GM12878 (cell line): Measurements from ENCODE around the gene ENPP1. TPM values are rescaled to one million over a fixed set of nuclear protein-coding genes. Genes with fewer than 3 reads are reported as not detected.

Experiments
- ATAC-seq: fragments of 200-7000 bp; cut with Tn5 transposase; 3 replicates; pipeline ENCODE4 v1.9.1; 2020; ENCODE audit warnings: mild to moderate bottlenecking, moderate library complexity
- BruUV-seq: library from RNA; stranded (reverse); fragments of 400-500 nt; replicated peaks from 2 replicates; lab custom pipeline; 2021; lab: Mats Ljungman, UMichigan
- CTCF ChIA-PET: fragments of 300-600 bp; sonication (Branson Sonifier 250); formaldehyde crosslinking; extraction: SDS; loops from one replicate; lab custom pipeline; 2021; ENCODE audit warnings: inconsistent platforms; lab: Yijun Ruan, JAX
- POLR2A ChIA-PET: fragments of 350-600 bp; formaldehyde crosslinking; extraction: SDS; loops from one replicate; lab custom pipeline; 2021; ENCODE audit warnings: inconsistent platforms; lab: Charles Lee
- RAD21 ChIA-PET: fragments of 300-600 bp; sonication (Branson Sonifier 250); formaldehyde crosslinking; loops from one replicate; lab custom pipeline; 2023; ENCODE audit warnings: antibody characterized with exemption; ENCODE audit not compliant: unreplicated experiment; lab: Charles Lee
- SMC1A ChIA-PET: fragments of 300-600 bp; sonication (Branson Sonifier 250); formaldehyde crosslinking; loops from one replicate; lab custom pipeline; 2023; ENCODE audit not compliant: unreplicated experiment, uncharacterized antibody; lab: Charles Lee
- DNase-seq: peaks from one replicate; pipeline ENCODE4 v3.0.0-alpha.2; 2011; ENCODE audit warnings: low read depth, low spot score
- FAIRE-seq: peaks from 3 replicates; lab custom pipeline; 2011; peaks lifted over from hg19 to GRCh38; lab: Jason Lieb, UNC
- H2AFZ ChIP-seq: 2 replicates; pipeline ENCODE4 v1.6.0; 2011; ENCODE audit warnings: low read depth, low read length, control low read depth; ENCODE audit not compliant: control insufficient read depth
- H3K27ac ChIP-seq: 2 replicates; pipeline ENCODE4 v1.5.1; 2011; ENCODE audit warnings: control low read depth; ENCODE audit not compliant: control insufficient read depth, insufficient read depth
- H3K27me3 ChIP-seq, 2 experiments: replicated peaks in 1 of 2; 2 replicates each; pipeline versions ENCODE4 v1.6.0 to v1.6.1; 2011; ENCODE audit warnings: low read length in 1 of 2; ENCODE audit not compliant: control insufficient read depth in 2 of 2, insufficient read depth in 2 of 2
- H3K36me3 ChIP-seq, 2 experiments: 2 replicates each; pipeline ENCODE4 v1.5.1; 2011; ENCODE audit warnings: low read length in 1 of 2; ENCODE audit not compliant: control insufficient read depth in 2 of 2, insufficient read depth in 2 of 2
- H3K4me1 ChIP-seq: 2 replicates; pipeline ENCODE4 v1.6.1; 2011; ENCODE audit warnings: mild to moderate bottlenecking, low read length, moderate library complexity, mixed read lengths; ENCODE audit not compliant: control insufficient read depth, insufficient read depth
- H3K4me2 ChIP-seq: 2 replicates; pipeline ENCODE4 v1.6.0; 2011; ENCODE audit warnings: control low read depth; ENCODE audit not compliant: control insufficient read depth, insufficient read depth
- H3K4me3 ChIP-seq: fragments of 200-600 bp; sonication (generic); 2 replicates; pipeline ENCODE4 v1.5.1; 2016
- H3K79me2 ChIP-seq: 2 replicates; pipeline ENCODE4 v1.6.0; 2011; ENCODE audit warnings: low read length; ENCODE audit not compliant: control insufficient read depth, insufficient read depth
- H3K9ac ChIP-seq: 2 replicates; pipeline ENCODE4 v1.8.0; 2011; ENCODE audit warnings: low read length, control low read depth, mixed read lengths; ENCODE audit not compliant: control insufficient read depth, insufficient read depth
- H3K9me3 ChIP-seq: replicated peaks from 3 replicates; pipeline ENCODE4 v1.5.1; 2011; ENCODE audit warnings: mild to moderate bottlenecking, low read length; ENCODE audit not compliant: control insufficient read depth, insufficient read depth
- H4K20me1 ChIP-seq: 2 replicates; pipeline ENCODE4 v1.6.0; 2011; ENCODE audit not compliant: control insufficient read depth, insufficient read depth
- ELK1 ChIP-seq: IDR thresholded peaks from 2 replicates; pipeline ENCODE4 v1.6.1; 2012; ENCODE audit warnings: low read depth, low read length, improper control_type of control experiment
- MAX ChIP-seq: IDR thresholded peaks from 2 replicates; pipeline ENCODE4 v1.6.1; 2012; ENCODE audit warnings: low read depth, low read length, improper control_type of control experiment
- PKNOX1 ChIP-seq: fragments of 450-650 bp; IDR thresholded peaks from 2 replicates; pipeline ENCODE4 v1.6.1; 2016; ENCODE audit warnings: mild to moderate bottlenecking
- ZBTB4 ChIP-seq: fragments of 450-650 bp; formaldehyde crosslinking; IDR thresholded peaks from 2 replicates; pipeline ENCODE4 v1.4.0; 2022; ENCODE audit warnings: mild to moderate bottlenecking, moderate library complexity
- ZNF207 ChIP-seq: fragments of 450-650 bp; IDR thresholded peaks from 2 replicates; pipeline ENCODE4 v1.6.1; 2014; ENCODE audit warnings: antibody characterized with exemption, mild to moderate bottlenecking, borderline replicate concordance
- ZNF592 ChIP-seq: fragments of 450-650 bp; IDR thresholded peaks from 2 replicates; pipeline ENCODE4 v1.6.1; 2017; ENCODE audit warnings: mild to moderate bottlenecking, moderate library complexity
- WGBS: methylation state at CpG from one replicate; pipeline ENCODE4 v1.1.6; 2016; ENCODE audit warnings: low lambda C conversion rate; ENCODE audit not compliant: insufficient replicate concordance, insufficient coverage; ENCODE audit errors: missing lambda C conversion rate; 5-methylcytosine and 5-hydroxymethylcytosine counted together
- in situ Hi-C: fragments of 300-500 bp; cut with MboI; formaldehyde crosslinking; loops from 9 replicates; pipeline ENCODE4 v1.14.3; 2018; ENCODE audit warnings: mixed read lengths
- intact Hi-C: fragments of 100-400 bp; cut with micrococcal nuclease; formaldehyde crosslinking; loops from one replicate; pipeline ENCODE4 v1.14.2; 2022; ENCODE audit not compliant: unreplicated experiment
- polyA plus RNA-seq, 11 experiments: library from polyadenylated mRNA; depleted of rRNA in 4 of 11; unstranded in 6 of 11; stranded (reverse) in 5 of 11; fragments of >200 nt; fragmentation: Nextera tagmentation in 4 of 11; fragmentation: Illumina TruSeq in 1 of 11; extraction: Ambion mirVana in 4 of 11; extraction: Trizol in 1 of 11; gene quantifications; 1 replicate in 1 of 11; 2 replicates in 10 of 11; pipeline versions ENCODE4 v1.2.1 to v1.2.3, GENCODE V29; 2011 to 2016; ENCODE audit warnings: inconsistent platforms in 2 of 11, missing spikeins in 2 of 11, low read depth in 1 of 11
- total RNA-seq, 4 experiments: library from RNA; depleted of rRNA in 3 of 4; stranded (reverse); fragments of >200 nt in 3 of 4; fragmentation: Illumina TruSeq in 1 of 4; extraction: Trizol in 1 of 4; gene quantifications; 2 replicates each; pipeline versions ENCODE4 v1.2.1 to v1.2.3, GENCODE V29; 2013 to 2021

The ENPP1 gene
- total and polyA plus RNA-seq, 10 of the 15 experiments (the other 5 are each of a cell fraction or from before 2014, with no cell fraction given) = 0.03 to 0.05 TPM; not detected in 8

- TF ChIP-seq ZNF592 (no peak), ELK1 (no peak)
These were observed 54.7 kb downstream of the ENPP1 start (continued) for GRCh38 chr6:131862476-131862875.

- ChIA-PET SMC1A (interaction anchor here (1.3 kb wide), 1 partner anchor 25 kb away, joined by 4 read pairs; no protein-coding TSS in a partner anchor), CTCF (interaction anchor here (0.8 to 1.1 kb wide), 2 partner anchors 15 to 30 kb away, joined by 3 read pairs; no protein-coding TSS in a partner anchor), POLR2A (no interaction called here), RAD21 (no interaction called here)
- Histone ChIP-seq H3K9me3 (no peaks in the 10 kb centered on the region), H3K9ac (no peak overlapping the region), H3K79me2 (no peaks in the 10 kb centered on the region), H3K4me3 (no peak overlapping the region), H4K20me1 (no peaks in the 10 kb centered on the region), H3K27ac (no peak overlapping the region), H3K4me2 (no peak overlapping the region), H3K4me1 (no peaks in the 10 kb centered on the region), H3K36me3 (no peaks in the 10 kb centered on the region), H3K27me3 (no peaks in the 10 kb centered on the region), H2AFZ (no peak overlapping the region)
- TF ChIP-seq ZNF207 = no peak
- no peak for TF ChIP-seq MAX
- TF ChIP-seq PKNOX1 = no peak
- no peak for TF ChIP-seq ZBTB4
- no peak for FAIRE-seq
- DNase-seq = no peak
- no TSS peak for BruUV-seq
- WGBS = 0% methylated on average over 1 of the region's 1 CpG
- in situ Hi-C loops (no loop called here), intact Hi-C loops (no loop called here)
- no peak for ATAC-seq
These were observed 59.9 kb downstream of the ENPP1 start for GRCh38 chr6:131867744-131868143.
